ENCODE results near the gene CCL14. TPM values are rescaled to one million over a fixed set of nuclear protein-coding genes. Genes with fewer than 3 reads are reported as not detected.

The CCL14 gene
- total RNA-seq, 4 donors from 2014 or later = 3.0 to 43.0 (median 23.2) TPM

GRCh38 chr17:35963663-35964062 lies 22.9 kb downstream of the CCL14 start:
- TF ChIP-seq CTCF (IDR thresholded peaks at IDR 0.05) (no peak), POLR2A (IDR thresholded peaks at IDR 0.05) (no peak)
- Histone ChIP-seq H3K27ac (no peak overlapping the region), H3K9me3 (no peaks in the 10 kb centered on the region), H3K4me1 (no peaks in the 10 kb centered on the region), H3K4me3 (replicated peaks in 1 of 3) (no peak overlapping the region), H3K36me3 (no peaks in the 10 kb centered on the region), H3K27me3 (no peaks in the 10 kb centered on the region)
- WGBS, 2 donors = 79 to 85% methylated on average over 6 of the region's 6 CpGs
- intact Hi-C loops (cut with DNase I) = no loop called here
- no peak for DNase-seq

GRCh38 chr17:35953720-35954119 lies 32.8 kb downstream of the CCL14 start:
- no peak for TF ChIP-seq CTCF (IDR thresholded peaks at IDR 0.05)
- TF ChIP-seq POLR2A (IDR thresholded peaks at IDR 0.05) = no peak
- H3K4me1 ChIP-seq = no peaks in the 10 kb centered on the region
- H3K27ac ChIP-seq = no peak overlapping the region
- no peaks in the 10 kb centered on the region for H3K9me3 ChIP-seq
- WGBS, 2 donors = 54% methylated on average over 6 to 7 of the region's 7 CpGs
- intact Hi-C loops (cut with DNase I) = no loop called here
- H3K4me3 ChIP-seq (replicated peaks in 1 of 3) = no peak overlapping the region
- DNase-seq = no peak
- H3K36me3 ChIP-seq = no peaks in the 10 kb centered on the region
- no peaks in the 10 kb centered on the region for H3K27me3 ChIP-seq

- H3K4me1 ChIP-seq = no peaks in the 10 kb centered on the region
- no peaks in the 10 kb centered on the region for H3K36me3 ChIP-seq
- no peaks in the 10 kb centered on the region for H3K27me3 ChIP-seq
- H3K4me3 ChIP-seq (replicated peaks in 1 of 3) = no peak overlapping the region
- H3K27ac ChIP-seq = no peak overlapping the region
- no peak for TF ChIP-seq POLR2A (IDR thresholded peaks at IDR 0.05)
- no peak for TF ChIP-seq CTCF (IDR thresholded peaks at IDR 0.05)
- intact Hi-C loops (cut with DNase I) = no loop called here
- WGBS, 2 donors = 66 to 73% methylated on average over 3 of the region's 3 CpGs
- no peak for DNase-seq
- no peaks in the 10 kb centered on the region for H3K9me3 ChIP-seq
These were observed 37.1 kb downstream of the CCL14 start for GRCh38 chr17:35949401-35949800.

- H3K27me3 ChIP-seq = no peaks in the 10 kb centered on the region
- no peaks in the 10 kb centered on the region for H3K9me3 ChIP-seq
- intact Hi-C loops (cut with DNase I) = no loop called here
- H3K36me3 ChIP-seq = no peaks in the 10 kb centered on the region
- H3K27ac ChIP-seq = no peak overlapping the region
- no peaks in the 10 kb centered on the region for H3K4me1 ChIP-seq
- no peak for DNase-seq
- WGBS, 2 donors = 79 to 87% methylated on average over 7 of the region's 7 CpGs
- H3K4me3 ChIP-seq (replicated peaks in 1 of 3) = no peak overlapping the region
- no peak for TF ChIP-seq CTCF (IDR thresholded peaks at IDR 0.05)
These were observed 38.4 kb downstream of the CCL14 start for GRCh38 chr17:35948092-35948491.

GRCh38 chr17:35947156-35947585 lies 39.4 kb downstream of the CCL14 start:
- Histone ChIP-seq H3K4me3 (replicated peaks in 1 of 3) (no peak overlapping the region), H3K27ac (no peak overlapping the region), H3K9me3 (no peaks in the 10 kb centered on the region), H3K27me3 (no peaks in the 10 kb centered on the region), H3K36me3 (no peaks in the 10 kb centered on the region), H3K4me1 (no peaks in the 10 kb centered on the region)
- 29 to 36% methylated on average over 12 of the region's 12 CpGs for WGBS, 2 donors
- DNase-seq = peak; percentile 26 to 28
- TF ChIP-seq POLR2A (IDR thresholded peaks at IDR 0.05) (no peak), CTCF (IDR thresholded peaks at IDR 0.05) (peak; percentile 47 to 87 (median 59))
- intact Hi-C loops (cut with DNase I) = no loop called here

All from thyroid gland (tissue), 4 donors.